Placental epithelial cell (primary cell): ENCODE data around the gene NPY4R2. TPM values are rescaled to one million over a fixed set of nuclear protein-coding genes. Genes with fewer than 3 reads are reported as not detected.

Experiments
- total RNA-seq: library from RNA; depleted of rRNA; stranded (reverse); fragments of >200 nt; gene quantifications from 2 replicates; pipeline ENCODE4 v1.2.3, GENCODE V29; 2012

NPY4R2 gene
- 0.39 TPM in 1 of 2 replicates, not detected in the other for total RNA-seq

GRCh38 chr10:47918475-47918874 is at the start of gene NPY4R2:
NPY4R2 (plus strand) TSS chr10:47918662; CDS start chr10:47921988, 3,326 bp downstream.

Other genes with a start within 250 kb of the NPY4R2 start
- gene SYT15B, start 155.1 kb upstream of the NPY4R2 start, total RNA-seq: under 0.01 TPM in 1 of 2 replicates, not detected in the other
- gene FAM25C, start 81.1 kb downstream of the NPY4R2 start, total RNA-seq: 20.6 TPM in 1 of 2 replicates, not detected in the other